K562 (cell line): Measurements from ENCODE around the gene MFSD6L. TPM values are rescaled to one million over a fixed set of nuclear protein-coding genes. Genes with fewer than 3 reads are reported as not detected.

Experiments
- ATAC-seq: fragments of 200-7000 bp; cut with Tn5 transposase; 3 replicates; pipeline ENCODE4 v1.9.1; 2020; ENCODE audit warnings: moderate library complexity
- BruUV-seq: library from RNA; stranded (reverse); fragments of 400-500 nt; replicated peaks from 2 replicates; lab custom pipeline; 2021; lab: Mats Ljungman, UMichigan
- CTCF ChIA-PET: fragments of 300-600 bp; formaldehyde crosslinking; extraction: SDS; loops from one replicate; lab custom pipeline; 2021; ENCODE audit warnings: low intra/inter-chr PET ratio; lab: Yijun Ruan, JAX
- POLR2A ChIA-PET: fragments of 300-600, 350-650 bp; sonication (Branson Sonifier 250); formaldehyde crosslinking; extraction: SDS; loops from one replicate; lab custom pipeline; 2021; ENCODE audit warnings: antibody characterized with exemption, inconsistent platforms; lab: Yijun Ruan, JAX
- DNase-seq, 4 experiments: peaks; one replicate each; pipeline versions ENCODE4 v3.0.0 to v3.0.0-alpha.2; 2011 to 2018; ENCODE audit warnings: low spot score in 3 of 4, mixed read lengths in 3 of 4; ENCODE audit errors: extremely low read depth in 1 of 4
- FAIRE-seq: peaks from 2 replicates; lab custom pipeline; 2011; peaks lifted over from hg19 to GRCh38; lab: Jason Lieb, UNC
- H2AFZ ChIP-seq: 2 replicates; pipeline ENCODE4 v1.6.0; 2011; ENCODE audit warnings: low read depth, low read length, control low read depth, inconsistent platforms
- H3K27ac ChIP-seq: fragments of 200-600 bp; 3 replicates; pipeline ENCODE4 v1.8.0; 2011; ENCODE audit warnings: low read depth, mild to moderate bottlenecking, control low read depth, inconsistent platforms, low read length, moderate library complexity, mixed read lengths; ENCODE audit errors: extremely low read depth
- H3K27me3 ChIP-seq, 2 experiments: fragments of 300-600 bp in 1 of 2; 2 replicates in 1 of 2; 3 replicates in 1 of 2; pipeline versions ENCODE4 v1.6.0 to v1.8.0; 2011; ENCODE audit warnings: inconsistent platforms in 2 of 2, low read length in 2 of 2, mild to moderate bottlenecking in 1 of 2, mixed read lengths in 1 of 2, moderate library complexity in 1 of 2; ENCODE audit not compliant: control insufficient read depth in 2 of 2, insufficient read depth in 2 of 2
- H3K36me3 ChIP-seq: fragments of 300-600 bp; 3 replicates; pipeline ENCODE4 v1.8.0; 2011; ENCODE audit warnings: mild to moderate bottlenecking, low read length, inconsistent platforms; ENCODE audit not compliant: control insufficient read depth, insufficient read depth
- H3K4me1 ChIP-seq, 2 experiments: fragments of 200-600 bp in 1 of 2; replicated peaks in 1 of 2; 2 replicates in 1 of 2; 3 replicates in 1 of 2; pipeline versions ENCODE4 v1.5.1 to v1.8.0; 2011; ENCODE audit warnings: inconsistent platforms in 2 of 2, low read length in 2 of 2, mild to moderate bottlenecking in 1 of 2, mixed read lengths in 1 of 2, moderate library complexity in 1 of 2; ENCODE audit not compliant: control insufficient read depth in 2 of 2, insufficient read depth in 2 of 2
- H3K4me2 ChIP-seq: 2 replicates; pipeline ENCODE4 v1.6.1; 2011; ENCODE audit warnings: low read length, control low read depth, inconsistent platforms, mixed read lengths; ENCODE audit not compliant: insufficient read depth
- H3K4me3 ChIP-seq: fragments of 200-600 bp; sonication (generic), shearing (Covaris generic); 2 replicates; pipeline ENCODE4 v1.5.1; 2016; ENCODE audit warnings: control low read depth, inconsistent platforms
- H3K79me2 ChIP-seq: fragments of 200-600 bp; 3 replicates; pipeline ENCODE4 v1.8.0; 2011; ENCODE audit warnings: low read length, inconsistent platforms; ENCODE audit not compliant: control insufficient read depth, insufficient read depth
- H3K9ac ChIP-seq, 2 experiments: 2 replicates each; pipeline versions ENCODE4 v1.6.0 to v1.6.1; 2011; ENCODE audit warnings: low read depth in 2 of 2, low read length in 2 of 2, control low read depth in 1 of 2, inconsistent platforms in 1 of 2, mild to moderate bottlenecking in 1 of 2, mixed read lengths in 1 of 2; ENCODE audit not compliant: insufficient read depth in 1 of 2
- H3K9me1 ChIP-seq: one replicate; pipeline ENCODE4 v1.6.0; 2011; ENCODE audit warnings: inconsistent platforms, mild to moderate bottlenecking, low read length, moderate library complexity; ENCODE audit not compliant: control insufficient read depth, insufficient read depth
- H3K9me3 ChIP-seq: replicated peaks from 2 replicates; pipeline ENCODE4 v1.5.1; 2011; ENCODE audit warnings: low read depth, low read length, inconsistent platforms; ENCODE audit not compliant: control insufficient read depth, insufficient read depth
- H4K20me1 ChIP-seq: replicated peaks from 2 replicates; pipeline ENCODE4 v1.6.1; 2011; ENCODE audit warnings: low read length, inconsistent platforms, mixed read lengths; ENCODE audit not compliant: control insufficient read depth, insufficient read depth
- BACH1 ChIP-seq: fragments of 200-800 bp; sonication (Bioruptor generic); IDR thresholded peaks from 2 replicates; pipeline ENCODE4 v1.6.1; 2016; ENCODE audit warnings: missing genetic modification characterization, missing compliant biosample characterization
- C11orf30 ChIP-seq: fragments of 450-650 bp; IDR thresholded peaks from 2 replicates; pipeline ENCODE4 v1.6.1; 2016; ENCODE audit warnings: low read depth, mild to moderate bottlenecking
- CBX5 ChIP-seq: IDR thresholded peaks from 2 replicates; pipeline ENCODE4 v1.6.1; 2014; ENCODE audit warnings: low read depth, borderline replicate concordance
- CREM ChIP-seq: IDR thresholded peaks from 2 replicates; pipeline ENCODE4 v1.6.1; 2014; ENCODE audit warnings: antibody characterized with exemption, low read depth
- DPF2 ChIP-seq: fragments of 450-650 bp; IDR thresholded peaks from 2 replicates; pipeline ENCODE4 v1.6.1; 2016
- EGR1 ChIP-seq: fragments of 450-650 bp; conservative IDR thresholded peaks from 2 replicates; pipeline ENCODE4 v1.6.1; 2017; ENCODE audit warnings: mild to moderate bottlenecking
- ETV6 ChIP-seq, 3 experiments: fragments of 150-350 bp in 1 of 3; sonication (generic) in 1 of 3; formaldehyde crosslinking in 1 of 3; IDR thresholded peaks; 2 replicates each; pipeline versions ENCODE4 v1.6.1 to v1.8.0; 2014 to 2022; ENCODE audit warnings: borderline replicate concordance in 2 of 3, low read depth in 2 of 3, antibody characterized with exemption in 1 of 3, low read length in 1 of 3, mild to moderate bottlenecking in 1 of 3, missing genetic modification reagents in 1 of 3
- FOXM1 ChIP-seq, 2 experiments: fragments of 450-650 bp in 1 of 2; sonication (generic) in 1 of 2; formaldehyde crosslinking in 1 of 2; IDR thresholded peaks; 2 replicates each; pipeline versions ENCODE4 v1.6.1 to v1.9.0; 2017 to 2022; ENCODE audit warnings: low read depth in 2 of 2, mild to moderate bottlenecking in 2 of 2, missing genetic modification reagents in 1 of 2, moderate library complexity in 1 of 2
- ILF3 ChIP-seq: fragments of 450-650 bp; IDR thresholded peaks from 2 replicates; pipeline ENCODE4 v1.6.1; 2018; ENCODE audit warnings: antibody characterized with exemption, mild to moderate bottlenecking, moderate library complexity, borderline replicate concordance
- NCOA6 ChIP-seq: fragments of 450-650 bp; IDR thresholded peaks from 2 replicates; pipeline ENCODE4 v1.6.1; 2017; ENCODE audit warnings: mild to moderate bottlenecking
- OTX1 ChIP-seq: fragments of 450-650 bp; formaldehyde crosslinking; IDR thresholded peaks from 2 replicates; pipeline ENCODE4 v1.4.0; 2022; ENCODE audit warnings: mild to moderate bottlenecking
- PCBP2 ChIP-seq: fragments of 200-400 bp; formaldehyde crosslinking; IDR thresholded peaks from 2 replicates; pipeline ENCODE4 v1.6.1; 2018; ENCODE audit warnings: low read length, low read depth, mild to moderate bottlenecking, moderate library complexity; ENCODE audit not compliant: poor library complexity, severe bottlenecking
- POLR2AphosphoS2 ChIP-seq: IDR thresholded peaks from 2 replicates; pipeline ENCODE4 v1.6.1; 2012; ENCODE audit warnings: low read length, improper control_type of control experiment
- RBM39 ChIP-seq: fragments of 200-400 bp; formaldehyde crosslinking; optimal IDR thresholded peaks from 2 replicates; pipeline ENCODE3; 2018; ENCODE audit warnings: low read depth, low read length
- TAF1 ChIP-seq: IDR thresholded peaks from 2 replicates; pipeline ENCODE4 v1.6.1; 2011; ENCODE audit warnings: mild to moderate bottlenecking, low read length, moderate library complexity; ENCODE audit not compliant: insufficient read depth, control insufficient read depth, severe bottlenecking; ENCODE audit errors: extremely low read depth
- ZBTB1 ChIP-seq: sonication (generic); formaldehyde crosslinking; IDR thresholded peaks from 2 replicates; pipeline ENCODE4 v1.8.1; 2023; ENCODE audit warnings: missing genetic modification reagents, low read depth, mild to moderate bottlenecking, borderline replicate concordance
- ZNF23 ChIP-seq: fragments of 250-450 bp; sonication (Bioruptor Pico); IDR thresholded peaks from 2 replicates; pipeline ENCODE4 v1.4.0; 2020; ENCODE audit warnings: mild to moderate bottlenecking
- ZNF24 ChIP-seq: fragments of 450-650 bp; IDR thresholded peaks from 2 replicates; pipeline ENCODE4 v1.6.1; 2016
- ZNF57 ChIP-seq: fragments of 450-650 bp; formaldehyde crosslinking; IDR thresholded peaks from 2 replicates; pipeline ENCODE4 v1.4.0; 2020; ENCODE audit warnings: mild to moderate bottlenecking, moderate library complexity
- WGBS: fragments of 100-300 bp; shearing (Covaris generic); methylation state at CpG from one replicate; pipeline ENCODE4 v1.1.6; 2016; ENCODE audit warnings: low coverage, mixed read lengths; ENCODE audit not compliant: insufficient coverage; ENCODE audit errors: missing lambda C conversion rate; 5-methylcytosine and 5-hydroxymethylcytosine counted together
- in situ Hi-C: fragments of 300-500 bp; cut with MboI; formaldehyde crosslinking; loops from 4 replicates; pipeline ENCODE4 v1.15.0; 2018; ENCODE audit warnings: inconsistent platforms, mixed read lengths
- intact Hi-C: fragments of 100-400 bp; cut with micrococcal nuclease; formaldehyde crosslinking; loops from 2 replicates; pipeline ENCODE4 v1.14.2; 2022
- polyA plus RNA-seq, 8 experiments: library from polyadenylated mRNA; depleted of rRNA in 4 of 8; stranded (reverse) in 5 of 8; unstranded in 3 of 8; fragments of >200 nt; fragmentation: Nextera tagmentation in 2 of 8; fragmentation: Illumina TruSeq in 1 of 8; extraction: Ambion mirVana in 2 of 8; extraction: Trizol in 1 of 8; gene quantifications; 2 replicates each; pipeline versions ENCODE4 v1.2.1 to v1.2.3, GENCODE V29; 2011 to 2014; ENCODE audit warnings: inconsistent platforms in 1 of 8, missing spikeins in 1 of 8
- total RNA-seq, 7 experiments: library from RNA; depleted of rRNA in 6 of 7; stranded (reverse); fragments of >200 nt in 6 of 7; fragmentation: Illumina TruSeq in 2 of 7; extraction: Trizol in 2 of 7; gene quantifications; 2 replicates each; pipeline versions ENCODE4 v1.2.1 to v1.2.3, GENCODE V29; 2011 to 2021; ENCODE audit warnings: low replicate concordance in 1 of 7

The MFSD6L gene
- total and polyA plus RNA-seq, 9 of the 15 experiments (the other 6 are each of a cell fraction or from before 2014, with no cell fraction given) = not detected

GRCh38 chr17:8800656-8801055 lies 1.5 kb upstream of the MFSD6L start (continued):
- TF ChIP-seq ETV6 (IDR thresholded peaks at IDR 0.05; ENCODE audit: borderline replicate concordance in 1 of 2, low read depth in 2 of 2, low read length in 1 of 2) (no peak), ETV6 (CRISPR knock-in tag; IDR thresholded peaks at IDR 0.05; ENCODE audit: borderline replicate concordance) (no peak), NCOA6 (no peak), FOXM1 (IDR thresholded peaks at IDR 0.05; ENCODE audit: low read depth) (no peak), FOXM1 (CRISPR knock-in tag; IDR thresholded peaks at IDR 0.05; ENCODE audit: low read depth) (no peak), CBX5 (no peak), OTX1 (no peak), BACH1 (tag) (no peak)

DNA sequence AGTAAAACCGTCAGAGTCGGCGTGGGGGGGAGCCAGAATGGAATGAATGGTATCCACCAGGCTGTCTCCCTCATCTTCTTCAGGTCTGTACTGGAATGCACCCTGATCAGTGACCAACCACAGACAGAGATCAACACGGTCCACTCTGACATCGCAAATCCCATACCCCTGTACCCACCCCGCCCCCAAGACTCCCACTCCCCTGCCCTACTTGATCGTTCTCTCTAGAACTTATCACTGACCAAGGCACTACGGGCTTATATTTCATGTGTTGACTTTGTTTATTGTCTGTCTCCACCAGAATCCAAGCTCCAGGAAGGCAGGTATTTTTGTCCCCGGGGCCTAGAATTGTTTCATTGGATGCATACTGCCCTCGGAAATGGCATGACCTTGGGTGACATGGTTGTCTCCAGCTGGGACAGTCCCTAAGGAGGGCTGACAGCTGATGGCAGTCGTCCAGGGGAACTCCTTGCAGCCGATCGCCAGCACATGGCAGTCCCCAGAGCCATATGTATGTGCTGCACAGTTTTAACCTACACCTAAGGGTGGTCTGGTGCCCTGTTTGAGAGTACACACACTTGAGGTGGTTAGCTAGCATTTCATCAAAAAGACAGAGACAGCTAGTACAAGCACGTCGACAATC lies 526 bp upstream of the MFSD6L start:
- Histone ChIP-seq H3K27ac (no peak overlapping the region), H3K36me3 (no peaks in the 10 kb centered on the region), H3K9ac (no peak overlapping the region), H2AFZ (no peak overlapping the region), H4K20me1 (no peaks in the 10 kb centered on the region; the same call in 1 of the 2 replicates), H3K9me3 (no peaks in the 10 kb centered on the region), H3K79me2 (no peaks in the 10 kb centered on the region), H3K4me1 (peaks cover 0 to 8% of the 10 kb centered on the region in 2 experiments; a peak in 2 of 5 replicates), H3K4me2 (no peak overlapping the region), H3K4me3 (no peak overlapping the region), H3K9me1 (no peaks in the 10 kb centered on the region), H3K27me3 (peaks cover 0 to 40% of the 10 kb centered on the region in 2 experiments; a peak in 4 of 5 replicates)
- WGBS = 3% methylated on average over 9 of the region's 15 CpGs
- in situ Hi-C loops (loop anchor here (5.0 to 25.0 kb wide), 2 partner anchors 93 to 737 kb away; no protein-coding TSS in a partner anchor), intact Hi-C loops (no loop called here)
- POLR2A ChIA-PET = no interaction called here
- no peak for FAIRE-seq
- CTCF ChIA-PET = interaction anchor here (0.7 kb wide), 1 partner anchor 95 kb away, joined by 3 read pairs; no protein-coding TSS in a partner anchor
- no peak for DNase-seq
- ATAC-seq = no peak
- BruUV-seq = no TSS peak
- TF ChIP-seq TAF1 = no peak
- TF ChIP-seq ZNF23 = no peak
- no peak for TF ChIP-seq DPF2
- TF ChIP-seq EGR1 = no peak
- no peak for TF ChIP-seq ILF3
- no peak for TF ChIP-seq RBM39
- no peak for TF ChIP-seq C11orf30
- TF ChIP-seq ZNF24 = no peak
- no peak for TF ChIP-seq OTX1
- no peak for TF ChIP-seq ZBTB1 (CRISPR knock-in tag)
- TF ChIP-seq CREM = no peak
- no peak for TF ChIP-seq PCBP2
- no peak for TF ChIP-seq POLR2AphosphoS2
- TF ChIP-seq ZNF57 (CRISPR knock-in tag) = no peak
